ENCODE results near the gene LGR5.

LGR5 gene

DNA sequence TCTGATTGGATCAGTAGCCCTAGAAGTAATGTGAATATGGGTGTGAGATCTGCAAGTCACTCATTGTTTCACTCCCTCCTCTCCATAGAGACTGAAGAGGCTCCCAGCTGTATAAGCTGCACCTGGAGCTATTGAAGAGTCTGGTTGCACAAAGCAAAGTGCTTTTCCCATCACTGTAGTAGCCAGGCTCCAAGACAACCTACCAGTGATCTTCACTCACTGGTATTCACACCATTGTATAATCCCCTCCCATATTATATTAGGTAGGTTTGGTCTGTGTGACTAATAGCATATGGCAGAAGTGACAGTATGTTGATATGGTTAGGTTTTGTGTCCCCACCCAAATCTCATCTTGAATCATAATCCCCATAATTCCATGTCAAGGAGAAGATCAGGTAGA, 159.6 kb downstream of the LGR5 start:
- no peak for DNase-seq (ENCODE audit: low read depth)

DNA sequence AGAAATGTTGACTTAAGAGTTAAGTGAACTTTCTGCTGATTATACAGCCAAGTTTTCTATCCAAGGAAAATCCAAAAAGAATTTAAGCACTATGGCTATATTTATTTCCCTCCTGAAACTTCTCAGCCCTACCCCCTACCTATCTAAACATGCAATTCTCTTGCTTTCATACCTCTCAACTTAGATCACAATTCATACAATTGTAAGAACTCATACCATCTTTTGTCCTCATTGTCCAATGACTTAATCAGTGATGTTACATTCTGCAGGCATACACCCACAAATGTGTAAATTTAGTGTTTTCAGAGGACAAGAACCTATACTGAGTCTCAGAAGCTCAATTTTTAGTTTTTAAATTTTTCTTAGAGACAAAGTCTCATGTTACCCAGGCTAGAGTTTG, 161.9 kb downstream of the LGR5 start:
- DNase-seq (ENCODE audit: low read depth) = no peak

DNA sequence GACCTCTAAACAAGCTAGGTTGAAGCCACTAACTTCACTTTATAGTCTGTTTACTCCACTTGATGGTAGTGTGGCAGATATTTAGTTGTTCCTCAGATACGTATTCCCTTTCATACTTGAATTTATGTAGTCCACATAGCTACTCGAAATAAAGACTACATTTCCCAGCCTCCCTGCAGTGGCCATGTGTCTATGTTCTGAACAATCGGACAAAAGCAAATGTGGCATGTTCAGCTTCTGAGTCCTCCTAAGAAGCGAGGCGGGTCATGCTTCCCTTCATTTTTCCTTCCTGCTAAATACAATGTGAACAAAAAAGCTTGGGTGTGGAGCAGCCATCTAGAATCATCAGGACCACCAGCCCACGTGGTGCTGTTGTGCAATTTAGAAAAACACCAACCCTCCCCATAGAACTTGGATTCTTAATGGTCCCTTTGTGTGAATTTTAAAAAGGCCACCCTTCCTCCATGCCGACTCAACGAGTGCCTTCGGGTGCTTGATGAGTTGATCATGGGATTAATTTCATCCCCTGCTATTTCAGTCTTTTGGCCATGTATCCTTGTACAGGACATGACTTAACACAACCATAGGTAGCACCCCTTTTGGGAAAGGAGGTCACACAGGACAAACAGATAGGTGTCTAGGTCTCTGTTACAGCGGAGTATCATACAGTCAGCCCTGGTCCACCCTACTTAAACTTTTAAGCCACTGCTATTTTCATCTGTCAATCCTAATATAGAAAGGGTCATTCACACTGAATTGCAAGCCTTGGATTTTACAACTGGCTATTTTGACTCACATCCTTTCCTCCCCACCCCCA, 163.4 kb downstream of the LGR5 start:
- no peak for DNase-seq (ENCODE audit: low read depth)

DNA sequence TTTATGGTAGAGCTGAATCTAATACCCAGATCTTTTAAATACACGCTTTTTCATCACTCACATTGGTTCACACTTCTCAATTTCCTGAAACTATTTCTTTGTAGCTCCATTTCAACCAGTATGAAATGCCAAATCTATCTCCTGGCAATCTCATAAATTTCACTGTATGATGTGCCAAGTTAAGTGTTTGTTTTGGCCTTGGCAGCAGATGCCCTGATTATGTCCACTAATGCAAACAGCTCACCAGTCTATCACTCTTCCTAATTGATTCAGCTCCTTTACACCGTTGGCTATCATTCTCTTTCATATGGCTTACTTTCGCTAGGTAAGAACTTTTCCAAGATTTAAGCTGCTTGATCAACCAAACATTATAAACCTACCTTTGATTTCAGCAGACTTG, 165.4 kb downstream of the LGR5 start:
- DNase-seq (ENCODE audit: low read depth) = no peak

DNA sequence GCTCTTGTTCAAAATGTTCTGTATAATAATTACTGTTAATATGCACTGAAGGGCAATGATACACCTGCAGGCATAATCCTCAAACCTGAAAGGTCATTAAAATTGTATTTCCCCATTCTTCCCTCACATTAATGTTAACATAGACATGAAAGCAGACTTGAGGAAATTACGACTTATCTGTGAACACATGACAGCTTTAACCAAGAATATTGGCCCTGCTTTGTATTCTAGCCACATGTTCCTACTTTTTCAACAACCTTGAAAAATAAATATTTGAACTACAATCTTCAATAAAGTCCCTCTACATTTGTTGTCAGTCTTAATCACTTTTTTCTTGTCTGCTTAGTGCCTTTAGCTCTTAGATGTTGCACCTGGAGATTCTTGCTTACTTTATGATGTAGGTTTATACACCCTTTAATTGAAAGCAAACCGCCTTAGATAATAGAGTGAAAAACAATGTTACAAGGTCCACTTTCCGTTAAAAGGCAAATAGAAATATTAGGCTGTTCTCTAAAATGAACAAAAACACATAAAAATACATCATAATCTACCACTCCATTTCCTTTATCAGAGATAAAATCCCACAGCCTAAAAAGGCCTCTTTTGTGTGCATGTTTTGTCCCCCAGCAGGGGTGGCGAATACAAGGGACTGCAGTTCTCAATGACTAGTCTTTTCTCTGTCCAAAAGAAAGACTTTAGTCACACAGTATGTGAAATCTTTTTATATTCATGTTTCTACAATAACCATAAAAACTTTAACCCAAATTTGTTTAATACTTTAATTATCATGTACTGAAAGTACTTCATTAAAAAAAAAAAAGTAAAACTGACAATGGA, 168.1 kb downstream of the LGR5 start:
- DNase-seq (ENCODE audit: low read depth) = no peak

DNA sequence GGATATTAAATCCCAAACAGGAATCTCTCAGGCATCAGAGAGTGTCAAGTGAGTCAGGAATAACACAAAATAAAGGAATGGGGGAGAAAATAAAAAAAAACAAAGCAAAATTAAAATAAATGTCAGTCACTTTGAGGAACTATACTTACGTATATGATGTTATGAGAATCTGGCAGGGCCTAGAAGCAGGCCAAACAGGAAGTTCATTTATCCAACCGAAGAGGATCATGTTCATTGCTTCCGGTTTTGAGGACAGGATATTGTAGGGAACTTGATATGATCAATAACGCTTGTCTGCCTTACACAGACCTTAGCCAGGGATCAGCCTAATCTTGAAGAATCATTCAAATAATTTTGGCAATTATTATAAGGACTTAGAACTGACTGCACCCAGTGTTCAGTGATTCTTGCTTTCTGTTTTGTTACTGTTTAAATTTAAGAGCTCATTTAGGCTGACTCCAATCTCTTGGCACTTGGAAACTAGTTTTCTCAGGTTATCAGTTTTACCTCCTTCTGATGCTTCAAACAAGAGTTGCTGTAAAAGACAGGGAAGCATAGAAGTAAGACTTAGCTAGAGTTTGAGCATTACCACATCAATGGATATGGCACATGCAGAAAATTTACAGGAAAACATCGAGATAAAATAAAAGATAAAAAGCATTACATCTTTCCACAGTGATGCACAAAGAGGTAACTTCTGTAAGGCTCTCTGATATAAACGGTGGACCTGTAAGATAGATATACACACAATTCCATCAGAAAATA, 170.6 kb downstream of the LGR5 start:
- no peak for DNase-seq (ENCODE audit: low read depth)

DNA sequence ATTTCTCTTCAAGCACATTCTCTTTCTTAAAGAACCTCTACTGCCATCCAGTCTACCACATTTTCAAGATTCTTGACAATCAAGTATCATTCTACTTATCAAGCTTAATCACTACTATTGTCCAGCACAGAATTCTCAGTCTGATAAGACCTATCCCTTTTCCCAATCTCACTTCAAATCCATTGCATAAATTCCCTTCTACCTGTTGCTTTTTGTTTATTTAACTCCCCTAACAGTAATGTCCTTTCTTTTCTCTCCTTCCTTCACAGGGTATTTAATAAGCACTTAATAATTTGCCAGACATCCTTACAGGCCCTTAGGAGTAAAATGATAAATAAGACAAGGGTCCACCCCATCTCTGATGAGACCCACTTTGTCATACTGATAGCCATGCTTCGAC, 182.3 kb downstream of the LGR5 start:
- no peak for DNase-seq (ENCODE audit: low read depth)

DNA sequence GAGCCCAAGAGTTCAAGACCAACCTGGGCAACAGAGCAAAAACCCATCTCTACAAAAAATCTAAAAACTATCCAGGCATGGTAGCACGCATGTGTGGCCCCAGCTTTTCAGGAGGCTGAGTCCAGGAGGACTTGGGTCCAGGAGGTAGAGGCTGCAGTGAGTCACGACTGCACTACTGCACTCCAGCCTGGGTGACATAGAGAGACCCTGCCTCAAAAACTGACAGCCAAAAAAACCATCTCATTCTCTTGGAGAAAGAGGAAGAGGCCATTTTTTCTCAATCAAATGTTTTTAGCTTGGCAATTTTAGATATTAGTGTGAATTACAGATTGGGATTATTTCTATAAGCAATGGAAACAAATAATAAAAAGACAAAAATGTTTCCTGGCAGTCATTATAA, 185.9 kb downstream of the LGR5 start:
- no peak for DNase-seq (ENCODE audit: low read depth)

DNA sequence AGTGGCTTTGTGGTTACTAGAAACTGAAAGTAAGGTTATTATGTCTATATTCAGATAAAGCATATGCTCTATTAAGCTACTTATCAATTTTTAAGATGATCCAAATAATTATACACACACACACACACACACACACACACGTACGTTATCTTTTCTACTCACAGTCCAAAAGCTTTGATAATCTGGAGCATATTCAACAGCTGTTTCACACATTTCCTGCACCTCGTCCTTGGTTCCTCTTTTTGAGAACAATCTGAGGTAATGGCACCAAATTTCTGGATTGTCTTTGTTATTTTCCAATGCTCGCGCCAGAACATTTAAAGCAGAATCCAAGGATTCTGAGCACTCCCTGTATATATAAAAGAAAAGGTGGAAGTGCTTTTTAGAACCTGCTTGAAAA, 186.5 kb downstream of the LGR5 start:
- DNase-seq (ENCODE audit: low read depth) = no peak

DNA sequence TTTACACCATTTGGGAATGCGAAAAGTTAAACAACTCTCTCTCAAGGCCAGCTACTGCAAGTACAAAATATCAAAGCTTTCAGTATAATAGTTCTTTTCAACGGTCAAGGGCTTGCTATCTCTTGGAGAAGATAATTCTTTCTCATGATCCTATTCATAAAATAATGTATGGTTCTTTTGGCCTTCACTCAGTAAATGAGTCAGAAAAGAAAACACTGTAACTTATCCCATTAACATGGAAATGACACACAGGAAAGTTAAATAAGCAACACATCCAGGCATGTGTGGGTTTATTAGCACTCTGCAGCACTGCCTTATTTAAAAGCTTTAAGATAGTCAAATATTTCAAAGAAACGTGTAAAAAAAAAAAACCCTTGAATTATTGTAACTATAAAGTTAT, 187.2 kb downstream of the LGR5 start:
- DNase-seq (ENCODE audit: low read depth) = no peak

DNA sequence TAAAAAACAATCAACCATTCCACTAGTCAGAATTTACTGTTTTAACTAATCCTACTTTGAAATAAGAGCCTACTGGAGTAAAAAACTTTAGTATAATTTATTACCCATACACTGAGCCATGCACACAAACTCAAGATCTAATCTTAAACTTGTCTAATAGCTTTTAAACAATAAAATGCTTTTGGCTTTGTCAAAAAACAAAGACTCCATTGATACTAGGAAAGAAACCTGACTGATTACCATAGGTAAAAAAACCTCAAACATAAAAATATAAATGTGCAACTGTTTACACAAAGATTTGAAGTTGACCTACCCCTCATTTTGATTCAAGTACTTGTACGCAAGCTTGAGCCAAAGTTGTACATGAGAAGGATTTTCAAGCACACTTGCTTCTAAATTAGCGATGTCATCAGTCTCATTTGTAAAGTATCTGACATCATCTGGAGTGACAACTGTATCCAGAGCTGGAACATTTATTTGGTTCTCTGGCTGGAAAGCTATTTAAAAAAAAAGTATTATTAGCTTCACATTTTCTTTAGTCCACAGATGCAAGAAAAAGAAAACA, 187.9 kb downstream of the LGR5 start:
- no peak for DNase-seq (ENCODE audit: low read depth)

Measured in fibroblast of the conjunctiva (primary cell).